Sigmoid colon (tissue), 4 donors: ENCODE data around the gene DNAJC24.

ENCODE experiments used
- CTCF ChIP-seq, 4 experiments: fragments of 450-650 bp in 3 of 4; fragments of 200-600 bp in 1 of 4; IDR thresholded peaks; one replicate each; pipeline ENCODE4 v1.5.1; 2016 to 2019; ENCODE audit warnings: antibody characterized with exemption in 4 of 4, mild to moderate bottlenecking in 3 of 4, moderate library complexity in 2 of 4
- EP300 ChIP-seq, 4 donors: sonication (generic); formaldehyde crosslinking; IDR thresholded peaks; one replicate each; pipeline ENCODE4 v1.6.1; 2017; ENCODE audit warnings: antibody characterized with exemption in 4 of 4
- POLR2A ChIP-seq, 2 donors: fragments of 450-650 bp; IDR thresholded peaks; one replicate each; pipeline ENCODE4 v1.6.1; 2016; ENCODE audit warnings: antibody characterized with exemption in 2 of 2, mild to moderate bottlenecking in 2 of 2, moderate library complexity in 2 of 2
- POLR2AphosphoS5 ChIP-seq, 4 donors: sonication (generic); formaldehyde crosslinking; IDR thresholded peaks; one replicate each; pipeline ENCODE4 v1.6.1; 2017; ENCODE audit warnings: antibody characterized with exemption in 4 of 4

GRCh38 chr11:31464436-31464835, 94.8 kb downstream of the DNAJC24 start:
- TF ChIP-seq POLR2A (IDR thresholded peaks at IDR 0.05) = no peak
- no peak for TF ChIP-seq CTCF (IDR thresholded peaks at IDR 0.05)
- TF ChIP-seq EP300 (IDR thresholded peaks at IDR 0.05) = no peak
- no peak for TF ChIP-seq POLR2AphosphoS5 (IDR thresholded peaks at IDR 0.05)
